ENCODE results near the gene NEK9. TPM values are rescaled to one million over a fixed set of nuclear protein-coding genes. Genes with fewer than 3 reads are reported as not detected.

Gene NEK9
- total RNA-seq, 2 experiments from 2014 or later: 45.2 to 58.7 TPM

DNA sequence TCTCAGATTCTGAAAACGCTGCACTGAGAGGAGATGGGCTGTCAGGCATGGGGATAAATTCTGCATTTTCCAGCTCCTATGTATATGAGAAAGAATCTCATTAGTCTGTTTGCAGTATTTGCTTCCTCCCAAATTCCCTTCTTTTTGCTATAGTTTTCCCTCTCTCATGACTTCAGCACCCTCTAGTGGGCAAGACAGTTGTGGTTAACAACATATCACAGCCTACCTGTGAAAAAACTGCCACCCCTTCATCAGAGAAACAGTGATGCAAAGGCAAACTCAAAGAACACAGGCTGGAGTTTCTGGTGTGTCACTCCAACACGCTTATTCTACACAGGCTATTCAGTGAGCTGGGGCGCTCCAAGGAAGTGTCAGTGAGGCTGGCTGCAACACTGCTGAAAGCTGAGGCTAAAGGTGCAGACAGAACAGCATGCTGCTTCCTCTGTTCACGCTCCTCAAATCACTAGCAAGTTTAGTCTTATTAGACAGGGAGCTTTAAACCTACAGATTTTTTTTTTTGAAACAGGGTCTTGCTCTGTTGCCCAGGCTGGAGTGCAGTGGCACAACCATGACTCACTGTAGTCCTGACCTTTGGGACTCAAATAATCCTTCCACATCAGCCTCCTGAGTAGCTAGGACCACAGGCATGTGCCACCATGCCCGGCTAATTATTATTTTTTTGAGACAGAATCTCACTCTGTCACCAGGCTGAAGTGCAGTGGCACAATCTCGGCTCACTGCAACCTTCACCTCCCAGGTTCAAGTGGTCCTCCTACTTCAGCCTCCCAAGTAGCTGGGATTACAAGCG lies 38.1 kb downstream of the NEK9 start:
- Mint-ChIP-seq H3K36me3 (ENCODE audit: low read depth) (peaks cover 31% of the 10 kb centered on the region), H3K27me3 (no peaks in the 10 kb centered on the region), H3K27ac (no peak overlapping the region), H3K4me1 (no peaks in the 10 kb centered on the region), H3K4me3 (no peak overlapping the region), H3K9me3 (ENCODE audit: low read depth) (no peaks in the 10 kb centered on the region)
- intact Hi-C loops (cut with DNase I, micrococcal nuclease): loop anchor here (1.0 to 2.0 kb wide), 4 partner anchors 142 to 227 kb away; no protein-coding TSS in a partner anchor
- ChIA-PET CTCF (interaction anchor here (0.7 to 5.6 kb wide), 42 partner anchors 10 to 241 kb away, joined by 3 to 59 read pairs (median 4); partner anchors contain the start of gene ACYP1), POLR2A (no interaction called here)
- ATAC-seq: peak; percentile 64
- DNase-seq: peak; percentile 54

DNA sequence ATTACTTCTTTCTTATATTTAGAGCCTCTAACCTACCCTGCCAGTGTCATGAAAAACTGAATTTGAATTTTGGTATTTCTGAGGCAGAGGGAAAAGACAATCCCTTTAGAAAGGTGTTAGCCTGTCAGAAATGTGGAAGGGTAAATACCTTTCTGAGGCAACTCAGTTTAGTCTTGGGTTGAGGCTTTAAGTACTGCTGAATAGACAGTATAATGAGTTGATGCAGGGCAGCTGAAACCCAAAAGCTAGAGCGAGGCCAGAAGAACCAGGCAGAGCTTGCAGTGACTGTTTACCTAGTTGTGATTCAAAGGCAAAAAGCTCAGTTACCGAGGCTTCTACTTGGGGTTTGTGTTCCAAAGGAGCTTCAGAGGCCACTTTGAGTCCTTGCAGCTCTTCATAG lies 38.7 kb downstream of the NEK9 start:
- ATAC-seq (no peak), DNase-seq (no peak)
- H3K27ac Mint-ChIP-seq: no peak overlapping the region
- H3K27me3 Mint-ChIP-seq: no peaks in the 10 kb centered on the region
- peaks cover 28% of the 10 kb centered on the region for H3K36me3 Mint-ChIP-seq (ENCODE audit: low read depth)
- ChIA-PET POLR2A (no interaction called here), CTCF (interaction anchor here (0.6 to 5.6 kb wide), 40 partner anchors 9 to 240 kb away, joined by 3 to 59 read pairs (median 4); partner anchors contain the start of gene ACYP1)
- intact Hi-C loops (cut with DNase I, micrococcal nuclease): loop anchor here (1.0 to 2.0 kb wide), 4 partner anchors 141 to 227 kb away; no protein-coding TSS in a partner anchor
- no peaks in the 10 kb centered on the region for H3K9me3 Mint-ChIP-seq (ENCODE audit: low read depth)
- H3K4me3 Mint-ChIP-seq: no peak overlapping the region
- peaks cover 2% of the 10 kb centered on the region for H3K4me1 Mint-ChIP-seq

DNA sequence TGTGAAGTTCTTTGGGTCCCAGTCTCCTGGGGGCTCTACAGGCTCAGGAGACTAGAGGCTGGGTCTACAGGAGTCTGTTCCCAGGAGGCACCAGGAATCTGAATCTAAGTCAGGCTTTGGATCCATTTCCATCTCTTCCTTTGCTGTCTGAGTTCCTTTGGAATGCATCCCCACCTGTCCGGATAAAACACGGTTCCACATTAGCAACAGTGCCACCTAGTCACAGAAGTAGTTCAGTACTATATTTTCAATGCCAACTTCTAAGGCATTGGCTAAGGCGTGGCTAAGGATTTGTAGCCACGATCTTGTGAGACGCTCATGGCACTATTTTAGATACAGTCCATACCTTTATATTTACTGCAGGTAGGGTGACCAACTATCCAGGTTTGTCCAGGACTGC lies 42.3 kb downstream of the NEK9 start:
- H3K36me3 Mint-ChIP-seq (ENCODE audit: low read depth): peaks cover 19% of the 10 kb centered on the region
- ATAC-seq (no peak), DNase-seq (no peak)
- POLR2A ChIA-PET: no interaction called here
- H3K4me1 Mint-ChIP-seq: peaks cover 5% of the 10 kb centered on the region
- no peak overlapping the region for H3K4me3 Mint-ChIP-seq
- H3K9me3 Mint-ChIP-seq (ENCODE audit: low read depth): no peaks in the 10 kb centered on the region
- intact Hi-C loops (cut with DNase I, micrococcal nuclease): no loop called here
- CTCF ChIA-PET: no interaction called here
- no peaks in the 10 kb centered on the region for H3K27me3 Mint-ChIP-seq
- no peak overlapping the region for H3K27ac Mint-ChIP-seq

DNA sequence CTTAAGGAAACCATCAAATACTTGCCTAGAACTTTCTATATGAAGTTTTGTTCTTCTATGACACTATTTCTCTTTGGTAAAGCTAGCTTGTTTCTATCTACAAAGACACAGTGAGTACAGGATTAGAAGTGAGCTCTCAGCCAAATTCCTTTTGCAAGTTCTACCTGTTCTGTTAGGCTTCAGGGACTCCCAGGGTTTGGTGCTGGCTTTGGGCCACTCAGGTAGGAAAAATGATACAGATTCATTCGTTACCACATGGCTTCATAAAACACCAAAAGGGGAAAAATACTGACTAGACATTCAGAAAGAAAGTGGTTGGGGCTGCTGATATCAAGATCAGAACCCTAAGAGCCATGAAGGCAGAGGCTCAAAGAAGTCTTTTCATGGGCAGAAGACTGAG lies 43.6 kb downstream of the NEK9 start:
- DNase-seq (no peak), ATAC-seq (no peak)
- H3K9me3 Mint-ChIP-seq (ENCODE audit: low read depth): no peaks in the 10 kb centered on the region
- H3K27me3 Mint-ChIP-seq: no peaks in the 10 kb centered on the region
- no peak overlapping the region for H3K4me3 Mint-ChIP-seq
- no peak overlapping the region for H3K27ac Mint-ChIP-seq
- peaks cover 10% of the 10 kb centered on the region for H3K4me1 Mint-ChIP-seq
- POLR2A ChIA-PET: no interaction called here
- peaks cover 19% of the 10 kb centered on the region for H3K36me3 Mint-ChIP-seq (ENCODE audit: low read depth)
- CTCF ChIA-PET: interaction anchor here (0.7 to 1.2 kb wide), 3 partner anchors 18 to 137 kb away, joined by 3 read pairs; no protein-coding TSS in a partner anchor
- intact Hi-C loops (cut with DNase I, micrococcal nuclease): no loop called here

DNA sequence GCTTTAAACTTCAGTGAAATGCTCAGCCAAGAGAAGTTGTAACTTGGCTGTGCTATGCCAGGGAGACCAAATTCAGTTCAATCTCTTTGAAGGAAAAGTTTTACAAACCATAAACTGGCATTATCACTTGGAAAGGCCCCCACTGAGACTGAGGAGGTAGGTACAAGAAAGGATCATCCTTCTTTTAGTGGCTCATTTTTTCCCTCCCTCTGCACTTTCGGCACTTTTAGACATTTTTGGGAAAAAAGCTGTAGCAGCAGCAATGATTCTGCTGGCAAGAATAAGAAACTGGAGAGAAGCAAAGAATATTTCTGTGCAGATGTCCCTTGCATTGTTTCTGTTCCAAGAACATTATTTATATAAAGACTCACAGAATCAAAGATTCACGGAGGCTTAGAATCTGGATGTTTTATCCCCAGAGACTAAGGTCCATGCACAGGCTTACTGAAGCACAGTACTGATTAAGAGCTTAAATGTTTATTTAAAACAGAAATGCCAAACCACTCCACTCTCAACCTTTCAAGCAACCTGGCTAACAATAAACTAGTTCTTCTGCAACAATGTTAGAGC lies 45.1 kb downstream of the NEK9 start:
- intact Hi-C loops (cut with DNase I, micrococcal nuclease): no loop called here
- H3K36me3 Mint-ChIP-seq (ENCODE audit: low read depth): peaks cover 8% of the 10 kb centered on the region
- H3K4me3 Mint-ChIP-seq: no peak overlapping the region
- H3K4me1 Mint-ChIP-seq: peaks cover 26% of the 10 kb centered on the region
- H3K9me3 Mint-ChIP-seq (ENCODE audit: low read depth): no peaks in the 10 kb centered on the region
- DNase-seq (no peak), ATAC-seq (no peak)
- H3K27me3 Mint-ChIP-seq: no peaks in the 10 kb centered on the region
- ChIA-PET CTCF (interaction anchor here (0.7 kb wide), 1 partner anchor 12 kb away, joined by 3 read pairs; the partner anchor contains the start of gene ZC2HC1C), POLR2A (no interaction called here)
- H3K27ac Mint-ChIP-seq: no peak overlapping the region

DNA sequence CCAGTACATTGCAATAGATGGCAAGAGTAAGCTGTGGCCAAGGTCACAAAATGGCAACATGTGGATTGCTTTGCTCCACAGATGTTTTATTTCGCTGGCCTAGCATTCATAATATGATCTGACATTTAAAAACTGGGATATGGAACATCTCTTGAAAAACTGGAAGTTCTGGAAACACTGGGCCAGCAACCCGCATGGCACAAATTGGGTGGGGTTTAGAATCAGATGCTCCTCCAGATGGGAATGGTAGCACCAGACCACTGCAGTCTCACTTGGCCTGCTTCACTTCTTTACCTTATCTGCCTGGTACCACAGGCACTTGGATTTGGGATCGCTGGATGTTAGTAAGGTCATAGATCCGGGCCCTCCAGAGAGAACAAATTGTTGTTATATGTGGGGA lies 47.3 kb downstream of the NEK9 start:
- DNase-seq (no peak), ATAC-seq (no peak)
- peaks cover 29% of the 10 kb centered on the region for H3K4me1 Mint-ChIP-seq
- no peak overlapping the region for H3K4me3 Mint-ChIP-seq
- no peak overlapping the region for H3K27ac Mint-ChIP-seq
- intact Hi-C loops (cut with DNase I, micrococcal nuclease): no loop called here
- ChIA-PET CTCF (interaction anchor here (0.5 to 3.4 kb wide), 5 partner anchors 9 to 55 kb away, joined by 3 to 20 read pairs (median 4); partner anchors contain the start of gene ZC2HC1C), POLR2A (no interaction called here)
- peaks cover 3% of the 10 kb centered on the region for H3K36me3 Mint-ChIP-seq (ENCODE audit: low read depth)
- no peaks in the 10 kb centered on the region for H3K9me3 Mint-ChIP-seq (ENCODE audit: low read depth)
- H3K27me3 Mint-ChIP-seq: no peaks in the 10 kb centered on the region

DNA sequence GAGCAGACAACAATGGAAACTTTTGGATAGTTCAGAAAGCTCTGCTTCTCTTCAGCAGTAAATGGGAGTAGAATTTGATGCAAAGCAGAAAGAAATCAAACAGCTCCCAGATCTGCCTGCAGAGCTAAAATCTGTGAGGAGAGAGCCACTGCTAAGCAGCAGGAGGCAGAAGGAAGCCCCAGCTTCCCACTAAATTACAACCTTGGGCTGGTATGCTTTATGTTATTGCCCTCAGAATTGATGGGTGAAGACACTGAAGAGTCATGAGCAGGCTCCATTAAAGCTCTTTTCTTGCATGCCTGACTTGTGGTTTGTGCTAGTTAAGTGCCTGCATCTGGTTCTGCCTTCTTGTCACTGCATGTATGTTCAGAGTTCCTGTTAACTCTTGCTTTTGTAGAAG lies 49.1 kb downstream of the NEK9 start:
- Mint-ChIP-seq H3K4me1 (peaks cover 24% of the 10 kb centered on the region), H3K4me3 (no peak overlapping the region), H3K9me3 (ENCODE audit: low read depth) (no peaks in the 10 kb centered on the region), H3K36me3 (ENCODE audit: low read depth) (peaks cover 3% of the 10 kb centered on the region), H3K27me3 (no peaks in the 10 kb centered on the region), H3K27ac (peak overlapping the region; percentile 67)
- intact Hi-C loops (cut with DNase I, micrococcal nuclease): no loop called here
- DNase-seq: peak; percentile 36
- CTCF ChIA-PET: interaction anchor here (0.8 to 3.4 kb wide), 4 partner anchors 9 to 217 kb away, joined by 3 to 20 read pairs (median 4); partner anchors contain the start of gene ZC2HC1C
- POLR2A ChIA-PET: no interaction called here
- ATAC-seq: peak; percentile 86

DNA sequence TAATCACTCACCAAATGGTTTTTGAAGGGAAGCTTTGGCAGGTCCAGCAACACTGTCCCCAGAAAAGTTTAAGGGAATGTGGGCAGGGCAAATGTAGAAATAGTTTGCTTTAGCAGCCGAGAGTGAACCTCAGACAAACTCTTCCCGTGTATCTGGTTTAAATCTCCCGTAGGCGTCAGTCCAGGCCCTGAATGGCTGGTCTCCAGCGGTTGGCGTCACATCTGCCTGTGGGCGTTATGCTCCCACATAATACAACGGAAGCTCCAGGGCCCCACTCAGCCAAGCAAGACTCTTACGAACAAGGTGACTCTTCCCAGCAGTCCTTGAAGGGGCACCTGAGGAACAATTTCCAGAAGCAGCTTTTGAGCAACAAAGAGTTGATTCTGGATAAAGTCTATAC lies 56.5 kb downstream of the NEK9 start:
- Mint-ChIP-seq H3K27ac (no peak overlapping the region), H3K4me3 (no peak overlapping the region), H3K4me1 (peaks cover 4% of the 10 kb centered on the region), H3K9me3 (ENCODE audit: low read depth) (no peaks in the 10 kb centered on the region), H3K36me3 (ENCODE audit: low read depth) (no peaks in the 10 kb centered on the region), H3K27me3 (no peaks in the 10 kb centered on the region)
- intact Hi-C loops (cut with DNase I, micrococcal nuclease): no loop called here
- CTCF ChIA-PET: interaction anchor here (0.6 to 0.8 kb wide), 3 partner anchors 18 to 664 kb away, joined by 3 read pairs; no protein-coding TSS in a partner anchor
- no peak for DNase-seq
- ATAC-seq: no peak
- POLR2A ChIA-PET: interaction anchor here (0.6 kb wide), 1 partner anchor 87 kb away, joined by 5 read pairs; no protein-coding TSS in a partner anchor

DNA sequence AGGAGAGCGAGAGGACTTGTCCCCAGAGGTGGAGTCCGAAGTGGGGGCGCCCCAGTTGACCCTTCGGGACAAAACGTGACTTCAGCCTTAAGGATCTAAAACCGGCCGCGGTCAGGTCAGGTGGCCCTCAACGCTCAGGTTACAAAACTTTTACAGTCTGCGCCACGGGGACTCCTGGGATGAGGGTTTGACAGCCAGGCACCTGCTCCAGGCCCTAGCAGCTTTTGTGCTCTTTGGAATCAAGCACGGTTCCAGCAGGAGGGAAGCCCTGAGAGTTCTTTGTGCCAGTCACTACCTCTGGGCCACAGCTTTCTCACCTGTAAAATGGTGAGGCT lies 57.1 kb downstream of the NEK9 start:
- POLR2A ChIA-PET: interaction anchor here (0.6 to 0.7 kb wide), 2 partner anchors 57 to 86 kb away, joined by 3 to 5 read pairs; partner anchors contain the start of gene NEK9
- CTCF ChIA-PET: interaction anchor here (0.6 to 1.9 kb wide), 6 partner anchors 8 to 124 kb away, joined by 3 to 9 read pairs (median 3); no protein-coding TSS in a partner anchor
- Mint-ChIP-seq H3K9me3 (ENCODE audit: low read depth) (no peaks in the 10 kb centered on the region), H3K4me3 (no peak overlapping the region), H3K27ac (peak overlapping the region; percentile 82), H3K4me1 (peaks cover 5% of the 10 kb centered on the region), H3K27me3 (no peaks in the 10 kb centered on the region), H3K36me3 (ENCODE audit: low read depth) (no peaks in the 10 kb centered on the region)
- intact Hi-C loops (cut with DNase I, micrococcal nuclease): loop anchor here (2.0 to 10.0 kb wide), 4 partner anchors 57 to 575 kb away; partner anchors contain the start of genes EIF2B2 (in 1 of the 2), ISCA2 (in 1 of the 2), NEK9 (in 1 of the 2) and NPC2 (in 1 of the 2)
- ATAC-seq: no peak
- DNase-seq: no peak

DNA sequence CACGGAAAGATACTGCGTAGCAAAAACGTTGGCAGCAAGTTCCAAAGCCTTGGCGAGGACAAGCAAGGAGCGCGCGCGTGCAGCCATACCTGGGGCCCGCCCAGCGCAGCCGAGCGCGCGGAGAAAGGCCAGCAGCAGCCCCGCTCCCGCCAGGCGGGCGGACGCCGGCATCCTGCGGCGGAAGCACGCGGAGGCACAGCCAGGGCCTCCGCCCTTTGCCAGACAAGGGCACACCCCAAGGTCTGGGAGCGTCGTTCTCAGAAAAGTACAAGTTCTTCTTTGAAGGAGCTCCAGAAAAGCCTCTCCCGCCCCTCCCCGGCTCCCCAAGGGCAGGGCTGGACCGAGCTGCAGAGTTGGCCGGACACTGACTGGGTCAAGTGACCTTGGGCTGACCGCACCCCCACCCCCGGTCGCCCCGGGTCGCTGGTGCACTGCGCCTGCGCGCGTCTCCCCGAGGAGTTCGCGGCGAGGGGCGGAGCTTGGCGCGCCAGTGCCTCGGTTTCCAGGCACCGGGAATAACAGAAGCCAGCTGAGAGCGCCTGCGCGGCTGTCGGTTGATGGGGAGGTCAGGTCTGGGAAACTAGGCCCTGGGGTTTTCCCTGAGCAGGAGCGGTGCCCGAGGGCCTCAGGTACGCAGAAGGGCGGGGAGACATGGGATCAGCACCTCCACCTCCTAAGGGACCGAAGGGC lies 57.6 kb downstream of the NEK9 start, which contains the start of gene ZC2HC1C:
Gene ZC2HC1C, plus strand, starts transcription at position 521 of the 690 bp plus-strand sequence. CDS start 933 bp downstream, outside the sequence.
- intact Hi-C loops (cut with DNase I, micrococcal nuclease): loop anchor here (2.0 to 10.0 kb wide), 4 partner anchors 58 to 574 kb away; partner anchors contain the start of genes EIF2B2 (in 1 of the 2), ISCA2 (in 1 of the 2), NEK9 (in 1 of the 2) and NPC2 (in 1 of the 2)
- no peak within 1 kb of the TSS for H3K4me3 Mint-ChIP-seq
- peak within 1 kb of the TSS; percentile 82 for H3K27ac Mint-ChIP-seq
- ATAC-seq (peak; percentile 93), DNase-seq (peak; percentile 79)
- H3K27me3 Mint-ChIP-seq: no peaks in the 10 kb centered on the region
- no peaks in the 10 kb centered on the region for H3K9me3 Mint-ChIP-seq (ENCODE audit: low read depth)
- ChIA-PET CTCF (interaction anchor here (0.6 to 1.9 kb wide), 7 partner anchors 8 to 124 kb away, joined by 3 to 9 read pairs (median 3); no protein-coding TSS in a partner anchor), POLR2A (interaction anchor here (0.6 to 0.7 kb wide), 2 partner anchors 57 to 92 kb away, joined by 3 read pairs; partner anchors contain the start of gene NEK9)
- no peaks in the 10 kb centered on the region for H3K36me3 Mint-ChIP-seq (ENCODE audit: low read depth)
- peaks cover 8% of the 10 kb centered on the region for H3K4me1 Mint-ChIP-seq

Data from activated CD4-positive, alpha-beta T cell treated with anti-CD3 and anti-CD28 coated beads for 36 hours (primary cell).